Tibial nerve (tissue), 4 donors: ENCODE measurements around the gene BICDL1. TPM values are rescaled to one million over a fixed set of nuclear protein-coding genes. Genes with fewer than 3 reads are reported as not detected.

Experiments used
- DNase-seq, 2 donors: peaks; one replicate each; pipeline ENCODE4 v3.0.0-alpha.2; 2019; ENCODE audit warnings: low spot score in 2 of 2
- H3K27ac ChIP-seq, 4 donors: fragments of 200-600 bp; sonication (generic) in 3 of 4; one replicate each; pipeline ENCODE4 v1.5.1; 2017 to 2019; ENCODE audit warnings: mild to moderate bottlenecking in 1 of 4
- H3K27me3 ChIP-seq, 2 donors: fragments of 200-600 bp; sonication (generic) in 1 of 2; one replicate each; pipeline versions ENCODE4 v1.5.1 to v1.6.0; 2017 to 2019
- H3K36me3 ChIP-seq, 3 donors: fragments of 200-600 bp; sonication (generic); one replicate each; pipeline ENCODE4 v1.5.1; 2018 to 2019
- H3K4me1 ChIP-seq, 4 donors: fragments of 200-600 bp; sonication (generic) in 3 of 4; one replicate each; pipeline ENCODE4 v1.5.1; 2017 to 2019
- H3K4me3 ChIP-seq, 4 donors: fragments of 200-600 bp; sonication (generic) in 3 of 4; one replicate each; pipeline ENCODE4 v1.5.1; 2017 to 2019; ENCODE audit warnings: mild to moderate bottlenecking in 1 of 4, moderate library complexity in 1 of 4
- H3K9me3 ChIP-seq, 4 donors: fragments of 200-600 bp; sonication (generic) in 3 of 4; one replicate each; pipeline ENCODE4 v1.5.1; 2017 to 2019
- CTCF ChIP-seq, 5 experiments: fragments of 200-600 bp in 3 of 5; fragments of 450-650 bp in 2 of 5; sonication (generic) in 3 of 5; IDR thresholded peaks; one replicate each; pipeline ENCODE4 v1.5.1; 2016 to 2019; ENCODE audit warnings: antibody characterized with exemption in 5 of 5, mild to moderate bottlenecking in 3 of 5, moderate library complexity in 2 of 5
- EP300 ChIP-seq, 2 donors: sonication (generic); formaldehyde crosslinking; IDR thresholded peaks; one replicate each; pipeline ENCODE4 v1.6.1; 2017; ENCODE audit warnings: antibody characterized with exemption in 2 of 2, mild to moderate bottlenecking in 1 of 2
- POLR2A ChIP-seq, 2 donors: fragments of 450-650 bp; IDR thresholded peaks; one replicate each; pipeline ENCODE4 v1.6.1; 2017; ENCODE audit warnings: antibody characterized with exemption in 2 of 2, mild to moderate bottlenecking in 2 of 2, moderate library complexity in 2 of 2
- WGBS, 2 donors: methylation state at CpG; one replicate each; pipeline ENCODE4 v1.1.5; 2018; 5-methylcytosine and 5-hydroxymethylcytosine counted together
- total RNA-seq, 4 donors: library from RNA; depleted of rRNA; stranded (reverse); fragments of >200 nt; gene quantifications; one replicate each; pipeline ENCODE4 v1.1.0, GENCODE V29; 2016

The BICDL1 gene
- total RNA-seq, 4 donors from 2014 or later = 0.66 to 1.5 (median 1.4) TPM; not detected in 1

- peaks cover 0 to 39% (median 0%) of the 10 kb centered on the region in 3 donors for H3K36me3 ChIP-seq
- TF ChIP-seq CTCF (IDR thresholded peaks at IDR 0.05) (no peak), EP300 (IDR thresholded peaks at IDR 0.05) (peak in 1 of 2 donors; percentile 32)
- peak overlapping the region in 1 of 4 donors; percentile 26 for H3K27ac ChIP-seq
- no peak overlapping the region for H3K4me3 ChIP-seq
- no peaks in the 10 kb centered on the region for H3K9me3 ChIP-seq
- H3K4me1 ChIP-seq = peaks cover 0 to 57% (median 19%) of the 10 kb centered on the region in 4 donors
- no peaks in the 10 kb centered on the region for H3K27me3 ChIP-seq
- WGBS, 2 donors = 67 to 69% methylated on average over 23 to 26 of the region's 26 CpGs
- DNase-seq = no peak
These were observed 121.8 kb downstream of the BICDL1 start for GRCh38 chr12:120110550-120111501.

GRCh38 chr12:120115066-120115465, 126.0 kb downstream of the BICDL1 start:
- WGBS, 2 donors = 69 to 75% methylated on average over 3 of the region's 3 CpGs
- Histone ChIP-seq H3K27ac (peak overlapping the region in 2 of 4 donors; percentile 90 to 97), H3K4me3 (peak overlapping the region in 3 of 4 donors; percentile 71 to 98 (median 93)), H3K27me3 (no peaks in the 10 kb centered on the region), H3K4me1 (peaks cover 0 to 71% (median 32%) of the 10 kb centered on the region in 4 donors), H3K36me3 (peaks cover 0 to 14% (median 0%) of the 10 kb centered on the region in 3 donors), H3K9me3 (no peaks in the 10 kb centered on the region)
- DNase-seq = no peak
- TF ChIP-seq POLR2A (IDR thresholded peaks at IDR 0.05) (no peak), EP300 (IDR thresholded peaks at IDR 0.05) (no peak), CTCF (IDR thresholded peaks at IDR 0.05) (no peak)

GRCh38 chr12:120115692-120116440, 126.8 kb downstream of the BICDL1 start:
- peak overlapping the region; percentile 71 to 98 (median 90) for H3K4me3 ChIP-seq
- TF ChIP-seq CTCF (IDR thresholded peaks at IDR 0.05) (no peak), EP300 (IDR thresholded peaks at IDR 0.05) (no peak), POLR2A (IDR thresholded peaks at IDR 0.05) (no peak)
- no peak for DNase-seq
- no peaks in the 10 kb centered on the region for H3K9me3 ChIP-seq
- 17 to 23% methylated on average over 19 to 29 of the region's 31 CpGs for WGBS, 2 donors
- H3K27ac ChIP-seq = peak overlapping the region; percentile 71 to 97 (median 88)
- H3K4me1 ChIP-seq = peaks cover 0 to 64% (median 30%) of the 10 kb centered on the region in 4 donors
- no peaks in the 10 kb centered on the region for H3K27me3 ChIP-seq
- peaks cover 0 to 14% (median 0%) of the 10 kb centered on the region in 3 donors for H3K36me3 ChIP-seq

- Histone ChIP-seq H3K4me1 (peaks cover 0 to 58% (median 27%) of the 10 kb centered on the region in 4 donors), H3K27ac (peak within 1 kb of the TSS; percentile 85 to 97 (median 94)), H3K27me3 (no peaks in the 10 kb centered on the region), H3K4me3 (peak within 1 kb of the TSS; percentile 71 to 98 (median 90)), H3K9me3 (no peaks in the 10 kb centered on the region), H3K36me3 (peaks cover 0 to 14% (median 0%) of the 10 kb centered on the region in 3 donors)
- TF ChIP-seq EP300 (IDR thresholded peaks at IDR 0.05) = no peak
- TF ChIP-seq POLR2A (IDR thresholded peaks at IDR 0.05) = no peak
- TF ChIP-seq CTCF (IDR thresholded peaks at IDR 0.05) = no peak
- no peak for DNase-seq
- WGBS, 2 donors = 0 to 2% methylated on average over 1 to 18 of the region's 50 CpGs
These were observed 127.4 kb downstream of the BICDL1 start, which contains the start of gene RAB35 for GRCh38 chr12:120116441-120116791. Gene RAB35 (minus strand): TSS chr12:120116753. CDS start chr12:120116650, 103 bp downstream.
